ENCODE data around the gene GLG1.

Gene GLG1

GRCh38 chr16:74586948-74587347 lies 20.0 kb downstream of the GLG1 start:
- no peak overlapping the region for H3K4me3 ChIP-seq (ENCODE audit: low read depth, low read length)
- in situ Hi-C loops (cut with HindIII; ENCODE audit: low sequenced_read_pairs): no loop called here
- no peak for TF ChIP-seq CTCF (IDR thresholded peaks at IDR 0.05; ENCODE audit: low read depth, low read length)
- no peak for DNase-seq (ENCODE audit: low read depth, low spot score)

DNA sequence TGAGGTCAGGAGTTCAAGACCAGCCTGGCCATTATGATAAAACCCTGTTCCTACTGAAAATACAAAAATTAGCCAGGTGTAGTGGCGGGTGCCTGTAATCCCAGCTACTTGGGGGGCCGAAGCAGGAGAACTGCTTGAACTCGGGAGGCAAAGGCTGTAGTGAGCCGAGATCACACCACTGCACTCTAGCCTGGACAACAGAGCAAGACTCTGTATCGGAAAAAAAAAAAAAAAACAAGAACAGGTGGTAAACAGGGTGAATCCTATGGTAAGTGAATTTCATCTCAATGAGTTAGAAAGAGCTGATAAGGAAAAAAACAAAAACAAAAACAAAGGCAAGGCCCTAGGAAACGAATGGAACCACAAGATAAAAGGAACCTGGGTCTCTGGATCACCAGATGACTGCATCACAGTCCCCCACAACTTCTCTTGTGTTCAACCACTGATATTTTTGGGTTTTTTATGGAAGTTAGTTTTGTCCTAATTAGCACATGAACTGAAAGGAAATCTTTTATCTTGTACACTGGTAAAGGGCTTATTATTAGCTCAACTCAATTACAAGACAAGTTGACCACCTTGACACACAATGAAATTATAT lies 21.0 kb downstream of the GLG1 start:
- TF ChIP-seq CTCF (IDR thresholded peaks at IDR 0.05; ENCODE audit: low read depth, low read length): no peak
- DNase-seq (ENCODE audit: low read depth, low spot score): no peak
- no peak overlapping the region for H3K4me3 ChIP-seq (ENCODE audit: low read depth, low read length)
- in situ Hi-C loops (cut with HindIII; ENCODE audit: low sequenced_read_pairs): no loop called here

- H3K4me3 ChIP-seq (ENCODE audit: low read depth, low read length): no peak overlapping the region
Measured at GRCh38 chr16:74583926-74584666, 22.8 kb downstream of the GLG1 start.

DNA sequence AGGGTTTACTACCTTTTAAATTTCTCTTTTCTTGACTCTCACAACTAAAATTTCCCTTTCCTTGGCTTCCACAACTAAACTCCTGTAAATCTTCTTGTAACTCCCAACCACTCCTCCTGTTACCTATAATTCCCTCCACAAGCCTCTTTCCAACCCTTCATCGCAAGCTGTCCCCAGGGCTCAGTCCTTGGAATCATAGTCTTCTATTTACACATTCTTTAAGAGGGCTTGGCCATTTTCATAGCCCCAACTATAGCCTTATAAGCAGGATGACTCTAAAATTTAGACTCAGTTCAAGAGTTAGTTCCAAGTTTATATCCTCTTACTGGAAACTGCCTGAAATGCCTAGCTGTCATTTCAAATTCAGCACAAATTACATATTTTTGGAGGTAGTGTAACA lies 23.9 kb downstream of the GLG1 start:
- in situ Hi-C loops (cut with HindIII; ENCODE audit: low sequenced_read_pairs): no loop called here
- no peak for DNase-seq (ENCODE audit: low read depth, low spot score)
- TF ChIP-seq CTCF (IDR thresholded peaks at IDR 0.05; ENCODE audit: low read depth, low read length): no peak
- H3K4me3 ChIP-seq (ENCODE audit: low read depth, low read length): no peak overlapping the region

More at GRCh38 chr16:74583926-74584666, 22.8 kb downstream of the GLG1 start:
- TF ChIP-seq CTCF (IDR thresholded peaks at IDR 0.05; ENCODE audit: low read depth, low read length): no peak
- in situ Hi-C loops (cut with HindIII; ENCODE audit: low sequenced_read_pairs): no loop called here
- no peak for DNase-seq (ENCODE audit: low read depth, low spot score)

DNA sequence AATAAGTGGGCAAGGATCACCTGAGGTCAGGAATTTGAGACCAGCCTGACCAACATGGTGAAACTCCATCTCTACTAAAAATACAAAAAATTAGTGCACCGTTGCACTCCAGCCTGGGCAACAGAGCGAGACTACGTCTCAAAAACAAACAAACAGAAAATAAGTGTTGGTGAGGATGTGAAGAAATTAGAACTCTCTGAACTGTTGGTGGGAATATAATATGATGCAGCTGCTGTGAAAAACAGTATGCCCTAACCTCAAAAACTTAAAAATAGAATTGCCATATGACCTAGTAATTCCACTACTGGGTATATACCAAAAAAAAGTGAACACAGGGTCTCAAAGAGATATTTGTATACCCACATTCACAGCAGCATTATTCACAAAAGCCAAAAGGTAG lies 26.1 kb downstream of the GLG1 start:
- no peak for DNase-seq (ENCODE audit: low read depth, low spot score)
- no peak overlapping the region for H3K4me3 ChIP-seq (ENCODE audit: low read depth, low read length)
- in situ Hi-C loops (cut with HindIII; ENCODE audit: low sequenced_read_pairs): no loop called here
- TF ChIP-seq CTCF (IDR thresholded peaks at IDR 0.05; ENCODE audit: low read depth, low read length): no peak

DNA sequence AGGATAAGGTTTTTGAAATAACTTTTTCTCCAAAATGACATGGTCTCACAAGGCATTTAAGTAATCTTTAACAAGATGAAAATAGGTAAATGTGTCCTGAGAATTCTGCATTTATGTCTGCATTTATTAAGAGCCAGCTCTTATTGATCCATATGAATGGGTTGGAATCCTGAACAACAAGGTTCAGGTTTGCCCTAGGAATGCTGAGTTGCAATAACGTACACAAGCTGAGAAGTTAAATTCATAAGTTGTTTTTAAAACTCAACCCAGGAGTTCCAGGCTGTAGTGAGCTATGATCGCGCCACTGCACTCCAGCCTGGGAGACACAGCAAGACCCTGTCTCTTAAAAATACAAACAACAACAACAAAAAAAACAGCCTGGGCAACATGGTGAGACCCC lies 28.1 kb downstream of the GLG1 start:
- H3K4me3 ChIP-seq (ENCODE audit: low read depth, low read length): no peak overlapping the region
- in situ Hi-C loops (cut with HindIII; ENCODE audit: low sequenced_read_pairs): no loop called here
- no peak for TF ChIP-seq CTCF (IDR thresholded peaks at IDR 0.05; ENCODE audit: low read depth, low read length)
- DNase-seq (ENCODE audit: low read depth, low spot score): no peak

Data from astrocyte of the spinal cord (primary cell).